Type B pancreatic cell (in vitro differentiated cells): ENCODE data around the gene EHHADH. TPM values are rescaled to one million over a fixed set of nuclear protein-coding genes. Genes with fewer than 3 reads are reported as not detected.
A peak's percentile ranks its signal among the peaks of the same experiment; 100 is the strongest.

Source experiments
- DNase-seq: peaks from one replicate; pipeline ENCODE4 v3.0.0; 2021; ENCODE audit warnings: mixed read lengths; ENCODE audit not compliant: unreplicated experiment; ENCODE audit errors: extremely low spot score
- H3K27ac Mint-ChIP-seq: 2 replicates; pipeline ENCODE4 v1.8.0; 2021; ENCODE audit warnings: mild to moderate bottlenecking, mixed read lengths
- H3K27me3 Mint-ChIP-seq: 2 replicates; pipeline ENCODE4 v1.8.0; 2021; ENCODE audit warnings: mixed read lengths
- H3K36me3 Mint-ChIP-seq: 2 replicates; pipeline ENCODE4 v1.8.0; 2021; ENCODE audit warnings: mixed read lengths
- H3K4me1 Mint-ChIP-seq: one replicate; pipeline ENCODE4 v1.8.0; 2021; ENCODE audit warnings: mixed read lengths; ENCODE audit not compliant: unreplicated experiment
- H3K4me3 Mint-ChIP-seq: 2 replicates; pipeline ENCODE4 v1.8.0; 2021; ENCODE audit warnings: mild to moderate bottlenecking, mixed read lengths
- H3K9me3 Mint-ChIP-seq: 2 replicates; pipeline ENCODE4 v1.8.0; 2021; ENCODE audit warnings: mixed read lengths
- CTCF ChIP-seq: fragments of 200-600 bp; sonication (generic); conservative IDR thresholded peaks from 2 replicates; pipeline ENCODE4 v1.5.0; 2021; ENCODE audit warnings: antibody characterized with exemption, mild to moderate bottlenecking
- total RNA-seq: library from RNA; stranded (reverse); gene quantifications from 2 replicates; pipeline ENCODE4 v1.2.1, GENCODE V29; 2021; ENCODE audit warnings: low replicate concordance

Gene EHHADH
- total RNA-seq, 1 donor from 2014 or later: 5.3 TPM

GRCh38 chr3:185282696-185283373 lies 29.0 kb upstream of the EHHADH start:
- Mint-ChIP-seq H3K27me3 (peaks cover 3% of the 10 kb centered on the region), H3K36me3 (peaks cover 12% of the 10 kb centered on the region), H3K4me1 (peaks cover 15% of the 10 kb centered on the region), H3K27ac (peak overlapping the region; percentile 93), H3K4me3 (peak overlapping the region; percentile 98), H3K9me3 (peaks cover 7% of the 10 kb centered on the region)
- DNase-seq: peak; percentile 96
- TF ChIP-seq CTCF: no peak

- peaks cover 6% of the 10 kb centered on the region for H3K27me3 Mint-ChIP-seq
- peaks cover 7% of the 10 kb centered on the region for H3K9me3 Mint-ChIP-seq
- peak overlapping the region; percentile 66 for H3K4me3 Mint-ChIP-seq
- DNase-seq: no peak
- H3K36me3 Mint-ChIP-seq: peaks cover 16% of the 10 kb centered on the region
- peak overlapping the region; percentile 22 for H3K27ac Mint-ChIP-seq
- TF ChIP-seq CTCF: peak; percentile 82
- H3K4me1 Mint-ChIP-seq: peaks cover 15% of the 10 kb centered on the region
These were observed 26.9 kb upstream of the EHHADH start for GRCh38 chr3:185280572-185281365.

- Mint-ChIP-seq H3K27ac (no peak overlapping the region), H3K4me1 (peaks cover 15% of the 10 kb centered on the region), H3K4me3 (no peak overlapping the region), H3K36me3 (peaks cover 16% of the 10 kb centered on the region), H3K27me3 (peaks cover 6% of the 10 kb centered on the region), H3K9me3 (peaks cover 7% of the 10 kb centered on the region)
- no peak for DNase-seq
- TF ChIP-seq CTCF: no peak
These were observed 25.8 kb upstream of the EHHADH start for GRCh38 chr3:185279587-185280138.

GRCh38 chr3:185276415-185276814 lies 22.6 kb upstream of the EHHADH start:
- DNase-seq: no peak
- Mint-ChIP-seq H3K9me3 (peaks cover 7% of the 10 kb centered on the region), H3K27ac (no peak overlapping the region), H3K4me1 (peaks cover 4% of the 10 kb centered on the region), H3K27me3 (peaks cover 17% of the 10 kb centered on the region), H3K36me3 (peaks cover 6% of the 10 kb centered on the region), H3K4me3 (no peak overlapping the region)
- TF ChIP-seq CTCF: no peak

GRCh38 chr3:185272033-185272432 lies 18.2 kb upstream of the EHHADH start:
- no peak for TF ChIP-seq CTCF
- H3K36me3 Mint-ChIP-seq: peaks cover under 1% of the 10 kb centered on the region
- DNase-seq: no peak
- no peaks in the 10 kb centered on the region for H3K9me3 Mint-ChIP-seq
- H3K4me3 Mint-ChIP-seq: no peak overlapping the region
- peaks cover 24% of the 10 kb centered on the region for H3K27me3 Mint-ChIP-seq
- H3K4me1 Mint-ChIP-seq: no peaks in the 10 kb centered on the region
- no peak overlapping the region for H3K27ac Mint-ChIP-seq
